ENCODE data around the gene STK35. TPM values are rescaled to one million over a fixed set of nuclear protein-coding genes. Genes with fewer than 3 reads are reported as not detected.

Gene STK35
- total and polyA plus RNA-seq, 2 of the 13 experiments (the other 11 are each of a cell fraction or from before 2014, with no cell fraction given): 27.4 to 29.8 TPM

GRCh38 chr20:2102585-2103460 lies 1.2 kb downstream of the STK35 start (continued):
- TF ChIP-seq E2F5 (CRISPR knock-in tag; conservative IDR thresholded peaks at IDR 0.05) (peak; percentile 76; the same call in 1 of the 2 replicates), TOE1 (CRISPR knock-in tag; IDR thresholded peaks at IDR 0.05) (no peak), PLRG1 (conservative IDR thresholded peaks at IDR 0.05) (no peak), SIX4 (CRISPR knock-in tag; IDR thresholded peaks at IDR 0.05) (no peak), ZNF230 (CRISPR knock-in tag; IDR thresholded peaks at IDR 0.05) (0 out of 2 replicates have a peak, but pooled peaks have one; percentile 51), KDM4B (CRISPR knock-in tag; IDR thresholded peaks at IDR 0.05) (peak; percentile 84), SAP130 (CRISPR knock-in tag; IDR thresholded peaks at IDR 0.05; ENCODE audit: low read depth) (peak; percentile 50; the same call in 1 of the 2 replicates), KLF15 (CRISPR knock-in tag; IDR thresholded peaks at IDR 0.05; ENCODE audit: borderline replicate concordance) (peak; percentile 70; the same call in 1 of the 2 replicates), ZNF850 (CRISPR knock-in tag; conservative IDR thresholded peaks at IDR 0.05) (no peak; the same call in 1 of the 2 replicates), UBTF (CRISPR knock-in tag; IDR thresholded peaks at IDR 0.05) (peak; percentile 77; the same call in 1 of the 2 replicates), NR1H2 (CRISPR knock-in tag; IDR thresholded peaks at IDR 0.05; ENCODE audit: borderline replicate concordance, low read depth) (peak; percentile 85; the same call in 1 of the 2 replicates), STAG1 (CRISPR knock-in tag; IDR thresholded peaks at IDR 0.05) (no peak), LBX2 (CRISPR knock-in tag; IDR thresholded peaks at IDR 0.05; ENCODE audit: borderline replicate concordance) (no peak), PHB2 (IDR thresholded peaks at IDR 0.05; ENCODE audit: partially characterized antibody) (no peak), ZNF619 (CRISPR knock-in tag; IDR thresholded peaks at IDR 0.05) (no peak), SMAD9 (CRISPR knock-in tag; IDR thresholded peaks at IDR 0.05) (no peak), ZNF776 (CRISPR knock-in tag; IDR thresholded peaks at IDR 0.05) (peak; percentile 54; the same call in 1 of the 2 replicates), TRAFD1 (CRISPR knock-in tag; IDR thresholded peaks at IDR 0.05; ENCODE audit: borderline replicate concordance) (no peak), MLXIP (CRISPR knock-in tag; IDR thresholded peaks at IDR 0.05; ENCODE audit: borderline replicate concordance) (peak; percentile 63; the same call in 1 of the 2 replicates), KLF11 (CRISPR knock-in tag; IDR thresholded peaks at IDR 0.05) (peak; percentile 4; the same call in 1 of the 2 replicates), MYNN (CRISPR knock-in tag; IDR thresholded peaks at IDR 0.05; ENCODE audit: low read depth) (no peak; the same call in 1 of the 2 replicates)

All from HepG2 (cell line).